ENCODE results near the gene NRDE2.

NRDE2 gene

DNA sequence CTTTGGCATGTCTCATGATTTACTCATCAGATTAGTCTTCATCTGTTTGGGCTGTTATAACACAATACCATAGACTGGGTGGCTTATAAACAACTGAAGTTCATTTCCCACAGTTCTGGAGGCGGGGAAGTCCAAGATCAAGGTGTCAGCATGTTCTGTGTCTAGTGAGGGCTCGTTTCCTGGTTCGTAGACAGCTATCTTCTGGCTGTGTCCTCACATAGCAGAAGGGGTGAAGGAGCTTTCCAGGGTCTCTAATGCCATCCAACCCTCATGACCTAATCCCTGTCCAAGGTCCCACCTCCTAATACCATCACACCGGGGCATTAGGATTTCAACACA lies 30.8 kb upstream of the NRDE2 start:
- Histone ChIP-seq H3F3A (ENCODE audit: insufficient read depth) (no peaks in the 10 kb centered on the region), H2AFZ (ENCODE audit: low read depth, low read length, severe bottlenecking) (no peak overlapping the region), H3K4me3 (ENCODE audit: insufficient read depth, low read length, poor library complexity, severe bottlenecking) (no peak overlapping the region), H3K27me3 (ENCODE audit: low read length) (no peaks in the 10 kb centered on the region), H3K9ac (ENCODE audit: low read length) (no peak overlapping the region), H3K27ac (ENCODE audit: low read depth, low read length) (no peak overlapping the region), H3K79me2 (ENCODE audit: insufficient read depth, low read length) (no peaks in the 10 kb centered on the region), H3K36me3 (ENCODE audit: low read length) (no peaks in the 10 kb centered on the region), H3K4me2 (ENCODE audit: low read depth, low read length, poor library complexity, severe bottlenecking) (no peak overlapping the region), H4K20me1 (ENCODE audit: low read depth, low read length) (no peaks in the 10 kb centered on the region), H3K9me2 (replicated peaks; ENCODE audit: insufficient read depth, low read length) (no peaks in the 10 kb centered on the region), H3K9me3 (ENCODE audit: insufficient read depth, low read length) (no peaks in the 10 kb centered on the region)
- TF ChIP-seq EZH2phosphoT487 (conservative IDR thresholded peaks at IDR 0.05; ENCODE audit: low read length), result no peak
- TF ChIP-seq, protein P1, sequence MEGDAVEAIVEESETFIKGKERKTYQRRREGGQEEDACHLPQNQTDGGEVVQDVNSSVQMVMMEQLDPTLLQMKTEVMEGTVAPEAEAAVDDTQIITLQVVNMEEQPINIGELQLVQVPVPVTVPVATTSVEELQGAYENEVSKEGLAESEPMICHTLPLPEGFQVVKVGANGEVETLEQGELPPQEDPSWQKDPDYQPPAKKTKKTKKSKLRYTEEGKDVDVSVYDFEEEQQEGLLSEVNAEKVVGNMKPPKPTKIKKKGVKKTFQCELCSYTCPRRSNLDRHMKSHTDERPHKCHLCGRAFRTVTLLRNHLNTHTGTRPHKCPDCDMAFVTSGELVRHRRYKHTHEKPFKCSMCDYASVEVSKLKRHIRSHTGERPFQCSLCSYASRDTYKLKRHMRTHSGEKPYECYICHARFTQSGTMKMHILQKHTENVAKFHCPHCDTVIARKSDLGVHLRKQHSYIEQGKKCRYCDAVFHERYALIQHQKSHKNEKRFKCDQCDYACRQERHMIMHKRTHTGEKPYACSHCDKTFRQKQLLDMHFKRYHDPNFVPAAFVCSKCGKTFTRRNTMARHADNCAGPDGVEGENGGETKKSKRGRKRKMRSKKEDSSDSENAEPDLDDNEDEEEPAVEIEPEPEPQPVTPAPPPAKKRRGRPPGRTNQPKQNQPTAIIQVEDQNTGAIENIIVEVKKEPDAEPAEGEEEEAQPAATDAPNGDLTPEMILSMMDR (IDR thresholded peaks at IDR 0.05; ENCODE audit: insufficient read depth, low read length, poor library complexity, severe bottlenecking), result no peak

DNA sequence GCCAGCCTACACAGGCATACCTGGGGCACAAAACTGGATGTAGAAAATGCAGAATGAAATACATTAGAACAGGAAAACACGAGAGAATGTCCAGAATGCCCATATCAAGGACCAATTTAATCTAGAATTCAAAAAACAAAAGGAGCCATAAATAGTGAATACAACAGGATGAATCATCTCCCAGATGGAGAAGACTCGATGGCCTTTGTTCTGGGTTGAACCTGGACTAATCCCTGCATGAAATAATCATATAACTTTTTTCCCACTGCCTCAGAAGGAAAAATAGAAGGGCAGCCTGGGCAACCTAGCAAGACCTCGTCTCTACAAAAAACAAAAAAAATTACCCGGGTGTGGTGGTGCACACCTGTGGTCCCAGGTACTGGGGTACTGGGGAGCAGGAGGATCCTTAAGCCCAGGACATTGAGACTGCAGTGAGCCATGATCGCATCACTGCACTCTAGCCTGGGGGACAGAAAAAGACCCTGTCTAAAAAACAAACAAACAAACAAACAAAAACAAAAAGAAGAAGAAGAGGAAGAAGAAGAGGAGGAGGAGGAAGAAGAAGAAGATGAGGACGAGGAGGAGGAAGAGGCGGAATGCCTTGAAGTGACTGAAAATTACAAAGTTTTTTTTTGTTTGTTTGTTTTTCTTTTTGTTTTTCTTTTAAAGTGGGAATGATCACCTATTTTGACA lies 30.3 kb upstream of the NRDE2 start:
- Histone ChIP-seq H2AFZ (ENCODE audit: low read depth, low read length, severe bottlenecking) (no peak overlapping the region), H3K27ac (ENCODE audit: low read depth, low read length) (no peak overlapping the region), H3K27me3 (ENCODE audit: low read length) (no peaks in the 10 kb centered on the region)

DNA sequence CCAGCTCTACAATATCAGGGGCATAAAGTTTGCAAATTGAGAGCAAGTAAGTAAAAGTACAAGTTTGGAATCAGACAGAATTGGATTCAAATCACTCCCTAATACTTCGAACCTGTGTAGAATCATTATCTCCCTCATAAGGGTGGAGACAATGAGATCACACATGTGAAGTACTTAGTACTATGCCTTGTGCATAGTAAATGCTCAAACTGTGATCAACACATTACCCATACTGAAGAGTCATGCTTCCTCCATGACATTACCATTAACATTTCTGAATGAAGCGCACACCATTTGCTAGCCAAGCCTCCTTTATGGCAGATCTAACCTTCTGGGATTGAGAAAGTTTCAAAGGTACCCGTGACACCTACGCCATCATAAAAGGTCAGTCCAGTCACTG lies 26.6 kb upstream of the NRDE2 start:
- H3K79me2 ChIP-seq (ENCODE audit: insufficient read depth, low read length), result no peaks in the 10 kb centered on the region
- no peaks in the 10 kb centered on the region for H3F3A ChIP-seq (ENCODE audit: insufficient read depth)
- H3K27ac ChIP-seq (ENCODE audit: low read depth, low read length), result no peak overlapping the region
- H3K36me3 ChIP-seq (ENCODE audit: low read length), result no peaks in the 10 kb centered on the region
- no peak overlapping the region for H3K4me3 ChIP-seq (ENCODE audit: insufficient read depth, low read length, poor library complexity, severe bottlenecking)
- no peaks in the 10 kb centered on the region for H3K27me3 ChIP-seq (ENCODE audit: low read length)
- no peaks in the 10 kb centered on the region for H4K20me1 ChIP-seq (ENCODE audit: low read depth, low read length)
- no peak overlapping the region for H3K4me2 ChIP-seq (ENCODE audit: low read depth, low read length, poor library complexity, severe bottlenecking)
- no peak overlapping the region for H2AFZ ChIP-seq (ENCODE audit: low read depth, low read length, severe bottlenecking)
- no peaks in the 10 kb centered on the region for H3K9me3 ChIP-seq (ENCODE audit: insufficient read depth, low read length)
- H3K9me2 ChIP-seq (replicated peaks; ENCODE audit: insufficient read depth, low read length), result no peaks in the 10 kb centered on the region
- H3K9ac ChIP-seq (ENCODE audit: low read length), result no peak overlapping the region
- TF ChIP-seq, protein P1 (IDR thresholded peaks at IDR 0.05; ENCODE audit: insufficient read depth, low read length, poor library complexity, severe bottlenecking), result no peak
- TF ChIP-seq EZH2phosphoT487 (conservative IDR thresholded peaks at IDR 0.05; ENCODE audit: low read length), result no peak

More for the DNA sequence above, 30.3 kb upstream of the NRDE2 start:
- Histone ChIP-seq H3K9ac (ENCODE audit: low read length) (no peak overlapping the region), H3K4me2 (ENCODE audit: low read depth, low read length, poor library complexity, severe bottlenecking) (no peak overlapping the region), H3K79me2 (ENCODE audit: insufficient read depth, low read length) (no peaks in the 10 kb centered on the region), H4K20me1 (ENCODE audit: low read depth, low read length) (no peaks in the 10 kb centered on the region), H3K9me2 (replicated peaks; ENCODE audit: insufficient read depth, low read length) (no peaks in the 10 kb centered on the region), H3K9me3 (ENCODE audit: insufficient read depth, low read length) (no peaks in the 10 kb centered on the region), H3K36me3 (ENCODE audit: low read length) (no peaks in the 10 kb centered on the region), H3F3A (ENCODE audit: insufficient read depth) (no peaks in the 10 kb centered on the region), H3K4me3 (ENCODE audit: insufficient read depth, low read length, poor library complexity, severe bottlenecking) (no peak overlapping the region)
- TF ChIP-seq, protein P1 (IDR thresholded peaks at IDR 0.05; ENCODE audit: insufficient read depth, low read length, poor library complexity, severe bottlenecking), result no peak
- no peak for TF ChIP-seq EZH2phosphoT487 (conservative IDR thresholded peaks at IDR 0.05; ENCODE audit: low read length)
